ENCODE measurements around the gene GAS6.
A peak's percentile ranks its signal among the peaks of the same experiment; 100 is the strongest.

GAS6 gene

DNA sequence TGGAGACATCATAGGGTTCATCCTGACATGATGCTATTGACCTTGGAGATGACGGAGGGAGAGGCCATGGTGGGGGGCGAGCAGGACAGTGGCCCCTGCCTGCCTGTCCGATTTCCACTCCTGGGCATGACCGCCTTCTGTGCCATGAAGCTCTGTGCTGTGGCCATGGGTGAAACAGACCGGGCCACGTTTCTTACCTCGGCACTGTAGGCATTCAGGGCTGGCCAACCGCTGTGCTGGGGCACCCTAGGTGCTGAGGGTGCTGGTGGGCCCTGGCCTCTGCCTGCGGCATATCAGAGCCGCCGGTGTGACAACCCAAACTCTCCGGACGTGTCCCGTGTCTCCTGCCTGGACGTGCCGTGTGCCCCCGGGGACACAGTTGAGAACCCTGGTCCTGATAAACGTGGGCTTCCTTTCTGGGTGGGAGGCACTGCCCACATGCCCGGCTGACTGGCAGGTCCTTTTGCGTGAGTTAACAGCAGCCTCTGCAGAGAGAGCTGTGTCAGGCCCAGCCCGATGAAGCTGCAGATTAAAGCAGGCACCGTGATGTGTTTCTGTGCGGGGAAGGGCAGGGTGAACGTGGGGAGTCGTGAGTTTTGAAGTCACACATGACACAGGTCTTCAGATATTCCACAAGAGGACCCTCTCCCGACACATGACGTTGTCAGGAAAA lies 58.3 kb downstream of the GAS6 start:
- peaks cover 6% of the 10 kb centered on the region for H3K9me3 ChIP-seq (ENCODE audit: control insufficient read depth, low read length)
- peaks cover 10% of the 10 kb centered on the region for H3K27me3 ChIP-seq (replicated peaks; ENCODE audit: control insufficient read depth, insufficient read depth, low read length)
- DNase-seq (ENCODE audit: low read depth), result no peak
- no peak overlapping the region for H3K9ac ChIP-seq (ENCODE audit: low read length)
- peaks cover 6% of the 10 kb centered on the region for H3K4me1 ChIP-seq (ENCODE audit: control insufficient read depth, insufficient read depth, low read length)
- no peak overlapping the region for H3K4me3 ChIP-seq (ENCODE audit: low read length)
- no peaks in the 10 kb centered on the region for H3K36me3 ChIP-seq (ENCODE audit: control insufficient read depth, insufficient read depth, low read length, severe bottlenecking)

GRCh38 chr13:113804703-113805430 lies 59.0 kb downstream of the GAS6 start:
- DNase-seq (ENCODE audit: low read depth), result no peak
- H3K9me3 ChIP-seq (ENCODE audit: control insufficient read depth, low read length), result peaks cover 6% of the 10 kb centered on the region
- peaks cover 6% of the 10 kb centered on the region for H3K4me1 ChIP-seq (ENCODE audit: control insufficient read depth, insufficient read depth, low read length)
- peaks cover 7% of the 10 kb centered on the region for H3K27me3 ChIP-seq (replicated peaks; ENCODE audit: control insufficient read depth, insufficient read depth, low read length)
- no peak overlapping the region for H3K9ac ChIP-seq (ENCODE audit: low read length)
- H3K36me3 ChIP-seq (ENCODE audit: control insufficient read depth, insufficient read depth, low read length, severe bottlenecking), result no peaks in the 10 kb centered on the region
- H3K4me3 ChIP-seq (ENCODE audit: low read length), result no peak overlapping the region

DNA sequence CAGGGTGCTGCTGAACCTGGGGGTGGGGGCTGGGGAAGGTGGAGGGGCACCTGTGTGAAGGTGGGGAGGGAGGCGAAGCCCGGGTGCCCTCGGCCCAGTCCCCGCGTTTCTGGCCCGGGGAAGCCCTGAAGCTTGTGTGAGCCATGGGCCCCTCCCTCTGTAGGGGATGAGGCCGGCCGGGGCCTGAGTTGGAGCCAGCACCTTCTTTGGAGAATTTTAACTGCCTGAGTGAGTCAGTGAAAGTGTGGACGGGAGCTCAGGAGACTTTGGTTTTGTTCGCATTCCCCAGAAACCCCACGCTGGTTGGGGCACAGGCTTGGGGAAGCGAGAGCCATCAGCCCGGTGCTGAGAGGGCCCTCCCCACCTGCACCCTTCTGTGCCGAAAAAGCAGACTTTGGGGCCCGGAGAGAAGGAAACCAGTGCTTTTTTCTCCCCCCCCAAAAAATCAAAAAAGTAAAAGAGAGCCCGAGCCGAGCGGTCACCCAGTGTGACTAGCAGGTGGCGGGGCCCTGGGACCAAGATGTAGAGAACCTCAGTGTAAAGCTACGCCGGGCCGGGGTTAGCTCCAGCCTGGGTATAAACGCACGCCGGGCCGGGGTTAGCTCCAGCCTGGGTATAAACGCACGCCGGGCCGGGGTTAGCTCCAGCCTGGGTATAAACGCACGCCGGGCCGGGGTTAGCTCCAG lies 59.7 kb downstream of the GAS6 start:
- peaks cover 6% of the 10 kb centered on the region for H3K4me1 ChIP-seq (ENCODE audit: control insufficient read depth, insufficient read depth, low read length)
- peaks cover 3% of the 10 kb centered on the region for H3K9me3 ChIP-seq (ENCODE audit: control insufficient read depth, low read length)
- H3K27me3 ChIP-seq (replicated peaks; ENCODE audit: control insufficient read depth, insufficient read depth, low read length), result peaks cover 3% of the 10 kb centered on the region
- H3K36me3 ChIP-seq (ENCODE audit: control insufficient read depth, insufficient read depth, low read length, severe bottlenecking), result no peaks in the 10 kb centered on the region
- no peak for DNase-seq (ENCODE audit: low read depth)
- H3K9ac ChIP-seq (ENCODE audit: low read length), result no peak overlapping the region
- no peak overlapping the region for H3K4me3 ChIP-seq (ENCODE audit: low read length)

DNA sequence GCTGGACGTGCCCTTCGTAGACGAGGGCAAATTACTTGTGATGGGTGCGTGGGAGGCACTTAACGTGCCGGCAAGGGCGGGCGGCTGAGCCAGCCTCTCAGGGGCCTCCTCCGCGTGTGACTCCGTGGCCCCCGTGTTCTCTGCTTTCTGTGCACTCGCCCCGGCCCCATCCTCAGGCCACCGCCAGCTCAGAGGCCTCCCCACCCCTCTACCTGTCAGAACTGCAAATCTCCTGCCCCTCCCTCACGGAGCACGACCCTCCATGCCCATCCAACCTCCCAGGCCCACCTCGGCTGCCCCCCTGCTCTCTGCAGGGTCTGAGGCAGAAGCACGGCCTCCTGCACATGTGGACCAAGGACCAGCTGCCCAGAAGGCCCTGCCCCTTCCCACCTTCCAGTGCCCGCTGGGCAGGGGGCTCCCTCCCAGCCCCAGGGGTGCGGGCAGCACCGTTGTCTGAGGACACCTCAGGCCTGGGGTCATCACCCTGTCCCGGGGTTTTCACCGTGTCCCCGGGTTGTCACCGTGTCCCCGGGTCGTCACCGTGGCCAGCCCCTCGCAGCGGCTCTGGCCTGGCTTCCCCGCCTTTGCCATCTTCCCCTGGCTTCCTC lies 60.4 kb downstream of the GAS6 start:
- no peak for DNase-seq (ENCODE audit: low read depth)
- no peaks in the 10 kb centered on the region for H3K36me3 ChIP-seq (ENCODE audit: control insufficient read depth, insufficient read depth, low read length, severe bottlenecking)
- H3K27me3 ChIP-seq (replicated peaks; ENCODE audit: control insufficient read depth, insufficient read depth, low read length), result peaks cover 3% of the 10 kb centered on the region
- no peak overlapping the region for H3K4me3 ChIP-seq (ENCODE audit: low read length)
- H3K9ac ChIP-seq (ENCODE audit: low read length), result no peak overlapping the region
- peaks cover 7% of the 10 kb centered on the region for H3K9me3 ChIP-seq (ENCODE audit: control insufficient read depth, low read length)
- peaks cover 6% of the 10 kb centered on the region for H3K4me1 ChIP-seq (ENCODE audit: control insufficient read depth, insufficient read depth, low read length)

DNA sequence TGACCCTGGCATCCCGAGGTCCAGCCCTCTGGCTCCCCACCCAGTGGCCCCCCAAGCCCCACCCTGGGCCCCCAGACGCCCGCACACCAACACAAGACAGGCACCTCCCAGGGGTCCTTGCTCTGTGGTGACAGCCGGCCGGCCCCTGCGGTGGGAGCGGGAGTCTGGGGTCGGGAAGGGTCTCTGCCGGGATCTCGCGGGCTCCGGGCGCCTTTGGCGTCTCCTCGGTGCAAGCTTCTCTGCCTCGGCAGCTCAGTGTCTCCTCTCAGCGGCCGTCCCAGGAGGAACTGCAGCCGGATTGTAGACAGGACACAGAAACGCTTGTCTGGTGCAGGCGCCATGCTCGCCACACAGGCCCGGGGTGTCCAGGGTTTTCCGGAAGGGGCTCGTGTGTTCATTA lies 61.1 kb downstream of the GAS6 start:
- no peaks in the 10 kb centered on the region for H3K36me3 ChIP-seq (ENCODE audit: control insufficient read depth, insufficient read depth, low read length, severe bottlenecking)
- no peak overlapping the region for H3K9ac ChIP-seq (ENCODE audit: low read length)
- DNase-seq (ENCODE audit: low read depth), result no peak
- H3K9me3 ChIP-seq (ENCODE audit: control insufficient read depth, low read length), result peaks cover 4% of the 10 kb centered on the region
- H3K4me1 ChIP-seq (ENCODE audit: control insufficient read depth, insufficient read depth, low read length), result peaks cover 6% of the 10 kb centered on the region
- H3K27me3 ChIP-seq (replicated peaks; ENCODE audit: control insufficient read depth, insufficient read depth, low read length), result peaks cover 3% of the 10 kb centered on the region
- no peak overlapping the region for H3K4me3 ChIP-seq (ENCODE audit: low read length)

DNA sequence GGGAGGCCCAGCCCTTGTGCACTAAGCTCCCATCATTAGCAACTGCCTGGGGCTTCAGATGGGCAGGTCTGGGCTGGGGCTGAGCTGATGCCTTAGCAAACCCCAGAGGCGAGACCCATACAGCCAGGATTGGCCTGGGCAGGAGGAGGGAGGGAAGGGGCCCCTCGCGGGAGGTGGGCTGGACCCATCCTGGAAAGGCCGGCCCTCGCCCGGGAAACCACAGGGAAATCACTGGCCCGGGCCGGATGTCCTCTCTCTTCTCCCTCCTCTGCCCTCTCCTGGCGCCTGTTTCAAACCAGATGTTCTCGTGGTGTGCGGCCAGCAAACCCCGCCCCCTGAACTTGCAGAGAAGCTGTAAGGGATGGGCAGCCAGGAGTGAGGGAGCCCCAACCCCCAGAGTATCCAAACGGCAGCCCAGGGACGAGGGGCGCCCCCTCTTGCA lies 61.8 kb downstream of the GAS6 start:
- Histone ChIP-seq H3K9ac (ENCODE audit: low read length) (peak overlapping the region; percentile 58), H3K4me1 (ENCODE audit: control insufficient read depth, insufficient read depth, low read length) (peaks cover 6% of the 10 kb centered on the region), H3K36me3 (ENCODE audit: control insufficient read depth, insufficient read depth, low read length, severe bottlenecking) (no peaks in the 10 kb centered on the region), H3K27me3 (replicated peaks; ENCODE audit: control insufficient read depth, insufficient read depth, low read length) (peaks cover 4% of the 10 kb centered on the region), H3K4me3 (ENCODE audit: low read length) (no peak overlapping the region), H3K9me3 (ENCODE audit: control insufficient read depth, low read length) (peaks cover 4% of the 10 kb centered on the region)
- peak; percentile 78 for DNase-seq (ENCODE audit: low read depth)

GRCh38 chr13:113801289-113801961 lies 62.5 kb downstream of the GAS6 start:
- peaks cover 4% of the 10 kb centered on the region for H3K9me3 ChIP-seq (ENCODE audit: control insufficient read depth, low read length)
- H3K4me1 ChIP-seq (ENCODE audit: control insufficient read depth, insufficient read depth, low read length), result peaks cover 6% of the 10 kb centered on the region
- H3K36me3 ChIP-seq (ENCODE audit: control insufficient read depth, insufficient read depth, low read length, severe bottlenecking), result no peaks in the 10 kb centered on the region
- H3K9ac ChIP-seq (ENCODE audit: low read length), result peak overlapping the region; percentile 58
- H3K4me3 ChIP-seq (ENCODE audit: low read length), result no peak overlapping the region
- peaks cover 6% of the 10 kb centered on the region for H3K27me3 ChIP-seq (replicated peaks; ENCODE audit: control insufficient read depth, insufficient read depth, low read length)
- DNase-seq (ENCODE audit: low read depth), result no peak

GRCh38 chr13:113800576-113800926 lies 63.3 kb downstream of the GAS6 start:
- Histone ChIP-seq H3K4me3 (ENCODE audit: low read length) (no peak overlapping the region), H3K4me1 (ENCODE audit: control insufficient read depth, insufficient read depth, low read length) (peaks cover 6% of the 10 kb centered on the region), H3K9me3 (ENCODE audit: control insufficient read depth, low read length) (peaks cover 4% of the 10 kb centered on the region), H3K9ac (ENCODE audit: low read length) (no peak overlapping the region), H3K36me3 (ENCODE audit: control insufficient read depth, insufficient read depth, low read length, severe bottlenecking) (no peaks in the 10 kb centered on the region), H3K27me3 (replicated peaks; ENCODE audit: control insufficient read depth, insufficient read depth, low read length) (peaks cover 10% of the 10 kb centered on the region)
- no peak for DNase-seq (ENCODE audit: low read depth)

GRCh38 chr13:113798200-113798811 lies 65.6 kb downstream of the GAS6 start:
- H3K27me3 ChIP-seq (replicated peaks; ENCODE audit: control insufficient read depth, insufficient read depth, low read length), result peaks cover 25% of the 10 kb centered on the region
- H3K9me3 ChIP-seq (ENCODE audit: control insufficient read depth, low read length), result peaks cover 4% of the 10 kb centered on the region
- H3K9ac ChIP-seq (ENCODE audit: low read length), result no peak overlapping the region
- H3K4me3 ChIP-seq (ENCODE audit: low read length), result no peak overlapping the region
- H3K36me3 ChIP-seq (ENCODE audit: control insufficient read depth, insufficient read depth, low read length, severe bottlenecking), result no peaks in the 10 kb centered on the region
- no peak for DNase-seq (ENCODE audit: low read depth)
- H3K4me1 ChIP-seq (ENCODE audit: control insufficient read depth, insufficient read depth, low read length), result peaks cover 6% of the 10 kb centered on the region

- Histone ChIP-seq H3K36me3 (ENCODE audit: control insufficient read depth, insufficient read depth, low read length, severe bottlenecking) (no peaks in the 10 kb centered on the region), H3K9ac (ENCODE audit: low read length) (no peak overlapping the region), H3K4me1 (ENCODE audit: control insufficient read depth, insufficient read depth, low read length) (peaks cover 3% of the 10 kb centered on the region), H3K4me3 (ENCODE audit: low read length) (no peak overlapping the region), H3K27me3 (replicated peaks; ENCODE audit: control insufficient read depth, insufficient read depth, low read length) (peaks cover 32% of the 10 kb centered on the region), H3K9me3 (ENCODE audit: control insufficient read depth, low read length) (peaks cover 4% of the 10 kb centered on the region)
- DNase-seq (ENCODE audit: low read depth), result no peak
These were observed 66.8 kb downstream of the GAS6 start for GRCh38 chr13:113796964-113797676.

Data from adipocyte (in vitro differentiated cells).